ENCODE measurements around the gene COPS3.

COPS3 gene

GRCh38 chr17:17198281-17198680 is 82.8 kb downstream of the COPS3 start:
- Histone ChIP-seq H3K9ac (ENCODE audit: low read depth in 1 of 2, low read length in 2 of 2) (no peak overlapping the region), H3K9me3 (ENCODE audit: control insufficient read depth in 1 of 2, low read length in 2 of 2) (no peaks in the 10 kb centered on the region), H3K27ac (ENCODE audit: low read depth, low read length) (no peak overlapping the region), H3K27me3 (ENCODE audit: control insufficient read depth in 1 of 2, insufficient read depth in 2 of 2, low read length in 2 of 2) (no peaks in the 10 kb centered on the region), H3K4me3 (ENCODE audit: low read depth in 1 of 2, low read length in 2 of 2) (no peak overlapping the region), H3K36me3 (ENCODE audit: control insufficient read depth in 1 of 2, insufficient read depth in 2 of 2, low read length in 2 of 2) (no peaks in the 10 kb centered on the region), H3K4me1 (ENCODE audit: control insufficient read depth in 1 of 2, insufficient read depth in 2 of 2, low read length in 2 of 2) (peaks cover 0 to 6% of the 10 kb centered on the region in 2 donors)

GRCh38 chr17:17196776-17197175 is 84.3 kb downstream of the COPS3 start:
- no peak overlapping the region for H3K4me3 ChIP-seq (ENCODE audit: low read depth in 1 of 2, low read length in 2 of 2)
- no peak overlapping the region for H3K27ac ChIP-seq (ENCODE audit: low read depth, low read length)
- H3K9me3 ChIP-seq (ENCODE audit: control insufficient read depth in 1 of 2, low read length in 2 of 2) = no peaks in the 10 kb centered on the region
- no peaks in the 10 kb centered on the region for H3K27me3 ChIP-seq (ENCODE audit: control insufficient read depth in 1 of 2, insufficient read depth in 2 of 2, low read length in 2 of 2)
- H3K9ac ChIP-seq (ENCODE audit: low read depth in 1 of 2, low read length in 2 of 2) = no peak overlapping the region
- no peaks in the 10 kb centered on the region for H3K36me3 ChIP-seq (ENCODE audit: control insufficient read depth in 1 of 2, insufficient read depth in 2 of 2, low read length in 2 of 2)
- peaks cover 0 to 9% of the 10 kb centered on the region in 2 donors for H3K4me1 ChIP-seq (ENCODE audit: control insufficient read depth in 1 of 2, insufficient read depth in 2 of 2, low read length in 2 of 2)
